CD8-positive, alpha-beta memory T cell (primary cell): Measurements from ENCODE around the gene OSBPL1A. TPM values are rescaled to one million over a fixed set of nuclear protein-coding genes. Genes with fewer than 3 reads are reported as not detected.

ENCODE experiments used
- CTCF ChIA-PET: fragments of 350-600 bp; sonication (Branson Sonifier 250); formaldehyde crosslinking; loops from one replicate; lab custom pipeline; 2021; ENCODE audit warnings: antibody characterized with exemption; lab: Charles Lee
- POLR2A ChIA-PET: fragments of 350-600 bp; sonication (Branson Sonifier 250); formaldehyde crosslinking; loops from one replicate; lab custom pipeline; 2021; ENCODE audit warnings: antibody characterized with exemption; lab: Charles Lee
- DNase-seq, 5 donors: peaks; one replicate each; pipeline versions ENCODE4 v3.0.0 to v3.0.0-alpha.2; 2020 to 2022; ENCODE audit warnings: mixed read lengths in 1 of 5
- H3K27ac ChIP-seq: one replicate; pipeline ENCODE4 v1.7.0; 2013; ENCODE audit warnings: low read depth, mild to moderate bottlenecking, low read length, moderate library complexity
- H3K27me3 ChIP-seq: 2 replicates; pipeline ENCODE4 v1.7.0; 2013; ENCODE audit warnings: low read length, mild to moderate bottlenecking; ENCODE audit not compliant: insufficient read depth, poor library complexity, severe bottlenecking
- H3K36me3 ChIP-seq: 2 replicates; pipeline ENCODE4 v1.7.0; 2013; ENCODE audit warnings: mild to moderate bottlenecking, low read length, moderate library complexity; ENCODE audit not compliant: insufficient read depth
- H3K4me1 ChIP-seq: 2 replicates; pipeline ENCODE4 v1.7.0; 2013; ENCODE audit warnings: mild to moderate bottlenecking, low read length, moderate library complexity; ENCODE audit not compliant: insufficient read depth
- H3K4me3 ChIP-seq: 2 replicates; pipeline ENCODE4 v1.7.0; 2013; ENCODE audit warnings: mild to moderate bottlenecking, low read length
- H3K9me3 ChIP-seq: 2 replicates; pipeline ENCODE4 v1.7.0; 2013; ENCODE audit warnings: mild to moderate bottlenecking, low read length
- H3K27ac Mint-ChIP-seq, 8 donors: one replicate each; pipeline ENCODE4 v1.8.0; 2020 to 2021; ENCODE audit warnings: mixed read lengths in 8 of 8, mild to moderate bottlenecking in 6 of 8, inconsistent platforms in 3 of 8, moderate library complexity in 3 of 8
- H3K27me3 Mint-ChIP-seq, 2 donors: one replicate each; pipeline ENCODE4 v1.8.0; 2020 to 2021; ENCODE audit warnings: mixed read lengths in 2 of 2, mild to moderate bottlenecking in 1 of 2, moderate library complexity in 1 of 2
- H3K36me3 Mint-ChIP-seq, 3 donors: one replicate each; pipeline ENCODE4 v1.8.0; 2020 to 2021; ENCODE audit warnings: mixed read lengths in 3 of 3, inconsistent platforms in 1 of 3, mild to moderate bottlenecking in 1 of 3
- H3K4me1 Mint-ChIP-seq, 3 donors: one replicate each; pipeline ENCODE4 v1.8.0; 2020 to 2021; ENCODE audit warnings: mixed read lengths in 3 of 3, inconsistent platforms in 1 of 3, mild to moderate bottlenecking in 1 of 3
- H3K4me3 Mint-ChIP-seq, 7 donors: one replicate each; pipeline ENCODE4 v1.8.0; 2020 to 2021; ENCODE audit warnings: mixed read lengths in 7 of 7, mild to moderate bottlenecking in 6 of 7, moderate library complexity in 4 of 7, inconsistent platforms in 2 of 7
- H3K9me3 Mint-ChIP-seq, 5 donors: one replicate each; pipeline ENCODE4 v1.8.0; 2020 to 2022; ENCODE audit warnings: mixed read lengths in 5 of 5, mild to moderate bottlenecking in 3 of 5, moderate library complexity in 2 of 5, inconsistent platforms in 1 of 5
- polyA plus RNA-seq: library from polyadenylated mRNA; unstranded; fragments of 300-500 nt; fragmentation: Illumina TruSeq; gene quantifications from one replicate; pipeline ENCODE4 v1.2.3, GENCODE V29; 2021
- total RNA-seq, 2 experiments: library from RNA; stranded (reverse); gene quantifications; one replicate each; pipeline ENCODE4 v1.2.3, GENCODE V29; 2021

The OSBPL1A gene
- total RNA-seq (1 to 10 TPM; 1.3 to 1.5 TPM), polyA plus RNA-seq (2.5 TPM)

DNA sequence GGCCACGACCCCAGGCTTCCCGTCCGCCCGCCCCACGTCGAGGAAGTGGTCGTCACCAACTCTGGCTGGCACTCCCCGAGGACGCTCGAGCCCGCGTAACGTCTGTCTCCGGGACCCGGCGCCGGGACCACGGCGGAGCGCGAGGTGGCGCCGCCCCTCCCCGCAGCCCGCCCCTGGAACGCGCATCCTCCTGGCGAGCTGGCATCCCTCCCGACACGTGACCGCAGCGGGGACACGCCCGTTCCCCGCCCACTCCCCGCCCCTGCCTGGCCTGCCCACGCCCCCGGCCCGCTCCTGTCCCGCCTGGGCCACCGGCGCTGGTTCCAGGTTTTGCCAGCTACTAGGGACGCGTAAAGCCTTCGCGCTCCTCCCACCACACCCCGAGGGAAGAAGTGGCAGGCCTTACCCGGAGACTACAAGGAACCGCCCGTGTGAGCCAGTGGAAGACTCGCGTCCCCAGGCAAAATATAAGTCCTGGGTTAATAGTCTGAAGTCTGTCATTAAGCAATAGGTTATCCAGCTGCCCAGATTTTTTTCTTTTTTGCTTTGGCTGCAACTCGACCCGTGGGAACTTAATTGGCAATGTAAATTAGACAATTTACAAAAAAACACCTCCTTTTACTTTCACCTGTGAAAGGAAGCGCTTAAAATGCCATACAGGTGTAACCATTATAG lies at the start of gene OSBPL1A:
TSS of gene OSBPL1A (minus strand) at position 131 of the 675 bp plus-strand sequence. CDS start 20,291 bp downstream, outside the sequence.
- peak; percentile 60 to 76 (median 66) for DNase-seq
- Mint-ChIP-seq H3K9me3 (no peaks in the 10 kb centered on the region), H3K4me1 (peaks cover 14 to 19% (median 14%) of the 10 kb centered on the region in 3 donors), H3K36me3 (no peaks in the 10 kb centered on the region), H3K27ac (peak within 1 kb of the TSS in 7 of 8 donors; percentile 0 to 82 (median 44)), H3K27me3 (peaks cover 12 to 39% of the 10 kb centered on the region in 2 donors), H3K4me3 (peak within 1 kb of the TSS; percentile 83 to 92 (median 87))
- Histone ChIP-seq H3K4me1 (peaks cover 8% of the 10 kb centered on the region), H3K36me3 (no peaks in the 10 kb centered on the region), H3K9me3 (no peaks in the 10 kb centered on the region), H3K4me3 (peak within 1 kb of the TSS; percentile 61), H3K27me3 (no peaks in the 10 kb centered on the region), H3K27ac (no peak within 1 kb of the TSS)
- POLR2A ChIA-PET, result no interaction called here
- CTCF ChIA-PET, result interaction anchor here (0.5 kb wide), 1 partner anchor 91 kb away, joined by 3 read pairs; no protein-coding TSS in a partner anchor

DNA sequence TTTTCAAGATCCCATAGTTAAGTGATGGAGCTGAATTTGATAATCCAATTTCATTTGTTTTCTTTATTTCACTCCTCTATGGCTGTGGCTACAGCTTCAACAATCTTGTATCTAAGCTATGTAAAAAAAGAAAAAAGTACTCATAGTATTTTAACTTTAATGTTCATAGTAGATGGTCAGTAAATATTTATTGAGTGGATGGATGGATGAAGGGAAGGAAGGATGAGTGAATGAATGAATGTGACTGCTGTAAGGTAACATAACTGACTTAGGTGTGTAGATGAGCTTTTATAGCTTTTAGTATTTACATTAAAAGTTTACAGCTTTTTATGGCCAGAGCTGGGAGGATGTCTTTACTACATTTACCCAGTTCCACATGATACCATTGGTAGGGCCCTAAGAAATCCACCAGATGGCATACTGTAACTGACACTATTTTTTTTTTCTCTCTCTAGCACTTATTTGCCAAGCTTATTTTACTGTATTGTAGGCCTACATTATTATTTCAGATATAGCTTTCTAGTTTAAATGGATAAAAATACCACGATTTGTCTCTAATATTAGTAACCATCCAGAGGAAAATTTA lies 49.4 kb upstream of the OSBPL1A start:
- H3K4me1 Mint-ChIP-seq, result no peaks in the 10 kb centered on the region

DNA sequence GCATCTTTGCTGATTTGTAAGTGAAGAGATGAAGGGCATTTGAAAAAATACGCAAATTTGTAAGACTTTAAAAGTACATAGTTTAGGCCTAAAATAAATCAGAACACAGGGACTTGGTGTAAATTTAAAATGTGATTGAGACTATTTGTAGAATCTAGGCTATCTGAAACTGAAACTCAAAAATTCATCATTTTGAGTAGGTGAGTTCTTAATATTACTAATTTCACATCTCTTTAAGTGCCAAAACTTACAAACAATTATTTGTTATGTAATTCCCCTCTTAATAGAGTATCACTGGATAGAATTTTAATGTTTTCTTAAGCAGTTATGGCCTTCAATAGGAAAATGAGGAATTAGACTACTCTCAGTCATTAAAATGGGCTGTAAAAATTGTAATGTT lies 48.8 kb upstream of the OSBPL1A start:
- DNase-seq, result no peak
- no peak overlapping the region for H3K4me3 ChIP-seq
- H3K36me3 Mint-ChIP-seq, result peaks cover 18 to 81% (median 36%) of the 10 kb centered on the region in 3 donors
- no peaks in the 10 kb centered on the region for H3K9me3 ChIP-seq
- H3K27me3 ChIP-seq, result no peaks in the 10 kb centered on the region
- H3K27ac Mint-ChIP-seq, result no peak overlapping the region
- H3K27ac ChIP-seq, result no peak overlapping the region
- H3K4me1 ChIP-seq, result no peaks in the 10 kb centered on the region
- ChIA-PET CTCF (interaction anchor here (0.7 to 1.2 kb wide), 3 partner anchors 14 to 46 kb away, joined by 3 to 4 read pairs (median 3); partner anchors contain the start of gene HRH4), POLR2A (no interaction called here)
- H3K27me3 Mint-ChIP-seq, result no peaks in the 10 kb centered on the region
- no peaks in the 10 kb centered on the region for H3K9me3 Mint-ChIP-seq
- H3K36me3 ChIP-seq, result peaks cover 16% of the 10 kb centered on the region
- H3K4me3 Mint-ChIP-seq, result no peak overlapping the region
- no peaks in the 10 kb centered on the region for H3K4me1 Mint-ChIP-seq

More for the DNA sequence above, 49.4 kb upstream of the OSBPL1A start:
- no peaks in the 10 kb centered on the region for H3K9me3 ChIP-seq
- H3K4me1 ChIP-seq, result no peaks in the 10 kb centered on the region
- H3K27me3 ChIP-seq, result no peaks in the 10 kb centered on the region
- H3K4me3 ChIP-seq, result no peak overlapping the region
- Mint-ChIP-seq H3K4me3 (no peak overlapping the region), H3K27me3 (no peaks in the 10 kb centered on the region), H3K36me3 (peaks cover 14 to 81% (median 34%) of the 10 kb centered on the region in 3 donors), H3K9me3 (no peaks in the 10 kb centered on the region), H3K27ac (no peak overlapping the region)
- H3K27ac ChIP-seq, result no peak overlapping the region
- peaks cover 16% of the 10 kb centered on the region for H3K36me3 ChIP-seq
- DNase-seq, result no peak
- CTCF ChIA-PET, result interaction anchor here (0.7 to 1.2 kb wide), 3 partner anchors 13 to 45 kb away, joined by 3 to 4 read pairs (median 3); partner anchors contain the start of gene HRH4
- POLR2A ChIA-PET, result no interaction called here

DNA sequence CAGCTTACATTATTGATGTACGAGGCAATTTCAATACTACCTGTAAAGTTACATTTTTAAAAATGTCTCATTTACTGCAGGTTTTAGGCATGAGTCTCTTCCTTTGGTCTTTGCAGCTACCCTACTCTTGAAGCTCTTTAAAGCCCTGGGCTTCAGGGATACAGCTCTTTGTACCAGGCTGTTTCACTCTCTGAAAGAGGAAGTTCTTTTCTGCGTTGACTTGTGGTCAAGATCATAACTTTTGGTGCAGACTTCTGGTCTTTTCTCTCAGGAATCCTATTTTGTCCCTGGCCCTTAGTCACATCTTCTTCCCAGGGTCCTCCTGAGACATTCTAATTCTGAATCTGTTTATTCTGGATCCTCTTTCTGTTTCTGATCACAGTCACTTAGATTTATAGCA lies 46.2 kb upstream of the OSBPL1A start:
- ChIA-PET CTCF (no interaction called here), POLR2A (no interaction called here)
- Mint-ChIP-seq H3K9me3 (no peaks in the 10 kb centered on the region), H3K27me3 (no peaks in the 10 kb centered on the region), H3K4me3 (no peak overlapping the region), H3K4me1 (no peaks in the 10 kb centered on the region), H3K27ac (peak overlapping the region in 1 of 8 donors; percentile 47), H3K36me3 (peaks cover 27 to 79% (median 34%) of the 10 kb centered on the region in 3 donors)
- Histone ChIP-seq H3K27ac (no peak overlapping the region), H3K36me3 (peaks cover 16% of the 10 kb centered on the region), H3K9me3 (no peaks in the 10 kb centered on the region), H3K4me3 (no peak overlapping the region), H3K27me3 (no peaks in the 10 kb centered on the region), H3K4me1 (no peaks in the 10 kb centered on the region)
- no peak for DNase-seq

DNA sequence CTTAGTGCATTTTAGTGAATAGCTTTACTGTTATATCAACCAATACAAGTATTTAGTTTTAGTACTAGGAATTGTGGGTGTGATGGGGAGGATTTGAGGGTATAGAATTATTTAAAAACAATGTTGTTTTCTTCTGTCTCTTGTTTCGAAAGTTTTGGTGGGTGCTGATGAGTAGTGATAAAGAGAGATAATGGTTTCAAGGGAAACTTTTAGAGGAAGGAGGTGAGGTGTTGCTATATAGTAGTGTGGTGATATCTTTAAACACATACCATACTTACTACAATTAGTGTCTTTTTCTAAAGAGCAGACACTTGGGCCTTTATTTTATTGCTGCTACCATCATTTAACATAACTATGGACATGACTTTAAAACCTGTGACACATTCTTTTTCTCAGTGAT lies 39.3 kb upstream of the OSBPL1A start:
- Mint-ChIP-seq H3K27ac (peak overlapping the region in 2 of 8 donors; percentile 45 to 62), H3K9me3 (no peaks in the 10 kb centered on the region), H3K27me3 (no peaks in the 10 kb centered on the region), H3K36me3 (peaks cover 37 to 52% (median 40%) of the 10 kb centered on the region in 3 donors), H3K4me1 (peaks cover 0 to 6% (median 0%) of the 10 kb centered on the region in 3 donors), H3K4me3 (no peak overlapping the region)
- Histone ChIP-seq H3K36me3 (peaks cover 5% of the 10 kb centered on the region), H3K9me3 (no peaks in the 10 kb centered on the region), H3K27me3 (no peaks in the 10 kb centered on the region), H3K4me3 (no peak overlapping the region), H3K4me1 (no peaks in the 10 kb centered on the region), H3K27ac (no peak overlapping the region)
- CTCF ChIA-PET, result no interaction called here
- no peak for DNase-seq
- POLR2A ChIA-PET, result no interaction called here

DNA sequence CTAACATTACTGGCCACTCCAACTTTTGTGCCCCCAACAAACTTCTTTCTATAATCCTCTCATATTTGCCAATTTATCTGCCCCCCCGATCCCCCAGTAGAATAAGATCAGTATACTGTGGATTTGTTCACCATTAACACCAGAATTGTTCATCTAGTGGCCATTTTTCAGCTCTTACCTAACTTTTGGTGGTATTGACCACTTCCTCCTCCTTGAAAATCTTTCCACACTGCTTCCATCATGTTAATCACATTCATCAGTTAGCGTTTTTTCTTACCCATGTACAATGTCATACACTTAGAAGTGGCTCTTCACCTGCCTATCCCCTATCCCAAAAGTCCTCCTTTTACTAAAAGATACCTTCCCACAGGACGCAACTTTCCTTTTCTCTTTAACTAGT lies 35.0 kb upstream of the OSBPL1A start:
- Mint-ChIP-seq H3K4me1 (peaks cover 6 to 13% (median 6%) of the 10 kb centered on the region in 3 donors), H3K36me3 (peaks cover 18 to 27% (median 20%) of the 10 kb centered on the region in 3 donors), H3K27ac (no peak overlapping the region), H3K27me3 (no peaks in the 10 kb centered on the region), H3K4me3 (peak overlapping the region in 1 of 7 donors; percentile 29), H3K9me3 (no peaks in the 10 kb centered on the region)
- Histone ChIP-seq H3K9me3 (no peaks in the 10 kb centered on the region), H3K36me3 (peaks cover 5% of the 10 kb centered on the region), H3K4me3 (no peak overlapping the region), H3K27me3 (no peaks in the 10 kb centered on the region), H3K27ac (no peak overlapping the region), H3K4me1 (no peaks in the 10 kb centered on the region)
- ChIA-PET CTCF (interaction anchor here (1.7 kb wide), 1 partner anchor 72 kb away, joined by 4 read pairs; no protein-coding TSS in a partner anchor), POLR2A (no interaction called here)
- no peak for DNase-seq

DNA sequence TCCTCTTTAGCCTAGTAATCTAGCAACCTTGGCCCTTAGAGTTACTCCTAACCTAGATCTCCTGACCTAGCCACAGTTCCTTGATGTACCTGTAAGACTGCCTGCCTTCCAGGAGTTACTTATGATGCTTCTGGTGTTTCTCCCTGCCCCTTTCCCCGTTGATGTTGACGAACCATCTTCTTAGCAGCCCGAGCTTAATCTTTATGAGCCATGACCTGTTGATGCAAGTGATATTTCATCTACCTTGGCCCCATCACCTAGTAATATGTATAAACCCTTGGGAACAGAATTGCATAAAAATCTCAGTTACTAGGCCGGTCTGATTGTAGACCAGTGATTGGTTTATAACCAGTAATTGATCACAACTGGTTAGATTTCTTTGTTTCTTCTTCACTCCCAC lies 31.6 kb upstream of the OSBPL1A start:
- H3K36me3 Mint-ChIP-seq, result peaks cover 12 to 25% (median 24%) of the 10 kb centered on the region in 3 donors
- H3K9me3 ChIP-seq, result no peaks in the 10 kb centered on the region
- peaks cover 5% of the 10 kb centered on the region for H3K36me3 ChIP-seq
- ChIA-PET POLR2A (interaction anchor here (0.6 kb wide), 1 partner anchor 1185 kb away, joined by 3 read pairs; no protein-coding TSS in a partner anchor), CTCF (interaction anchor here (0.7 kb wide), 1 partner anchor 12 kb away, joined by 4 read pairs; no protein-coding TSS in a partner anchor)
- DNase-seq, result no peak
- H3K9me3 Mint-ChIP-seq, result peaks cover 0 to 12% (median 8%) of the 10 kb centered on the region in 5 donors
- no peak overlapping the region for H3K27ac Mint-ChIP-seq
- H3K27me3 ChIP-seq, result no peaks in the 10 kb centered on the region
- H3K27me3 Mint-ChIP-seq, result peaks cover 0 to 7% of the 10 kb centered on the region in 2 donors
- peaks cover 4% of the 10 kb centered on the region for H3K4me1 ChIP-seq
- no peak overlapping the region for H3K27ac ChIP-seq
- peaks cover 18 to 25% (median 22%) of the 10 kb centered on the region in 3 donors for H3K4me1 Mint-ChIP-seq
- no peak overlapping the region for H3K4me3 Mint-ChIP-seq
- no peak overlapping the region for H3K4me3 ChIP-seq
